Stomach (tissue), 4 donors: ENCODE data around the gene BID.

Experiments
- POLR2A ChIP-seq, 4 donors: fragments of 450-650 bp; IDR thresholded peaks; one replicate each; pipeline ENCODE4 v1.6.1; 2016; ENCODE audit warnings: antibody characterized with exemption in 4 of 4, control low read depth in 2 of 4, mild to moderate bottlenecking in 1 of 4, moderate library complexity in 1 of 4
- POLR2AphosphoS5 ChIP-seq, 3 donors: sonication (generic); formaldehyde crosslinking; IDR thresholded peaks; one replicate each; pipeline ENCODE4 v1.6.1; 2016; ENCODE audit warnings: antibody characterized with exemption in 3 of 3
- TF ChIP-seq, protein P1 (sequence below), 7 experiments: fragments of 450-650 bp in 4 of 7; fragments of 200-600 bp in 3 of 7; sonication (generic) in 3 of 7; IDR thresholded peaks; one replicate each; pipeline ENCODE4 v1.5.1; 2016 to 2019; ENCODE audit warnings: antibody characterized with exemption in 7 of 7, control low read depth in 2 of 7, mild to moderate bottlenecking in 1 of 7

DNA sequence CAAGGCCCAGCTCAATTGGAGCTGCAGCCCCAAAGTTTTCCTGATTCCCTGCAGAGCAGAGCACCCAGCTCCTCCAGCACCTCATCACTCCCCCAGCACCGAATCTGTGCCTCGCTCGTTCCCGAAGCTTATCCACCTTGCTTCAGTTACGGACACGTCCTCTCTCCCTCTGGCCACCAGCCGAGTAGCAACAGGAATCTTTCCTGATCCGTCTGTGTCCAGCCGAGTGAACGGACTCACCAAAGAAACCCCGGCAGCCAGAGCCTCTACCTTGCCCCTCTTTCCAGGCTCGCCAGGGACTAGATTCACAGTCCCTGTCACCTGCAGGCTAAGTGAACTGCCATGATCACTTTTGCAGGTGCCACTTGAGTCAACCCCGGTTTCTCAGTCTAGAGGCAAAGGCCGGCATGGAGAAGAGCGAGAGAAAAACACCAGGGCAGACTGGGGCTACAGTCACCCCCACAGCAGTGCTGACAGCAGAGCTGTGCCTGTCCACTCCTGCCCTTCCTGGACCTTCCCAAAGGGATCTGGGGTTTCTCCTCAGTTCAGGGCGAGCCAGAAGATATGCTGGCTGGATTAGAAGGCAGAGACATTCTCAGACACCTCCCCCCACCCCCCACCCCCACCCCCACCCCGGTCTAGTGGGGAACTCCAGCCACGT lies 32.3 kb downstream of the BID start:
- no peak for TF ChIP-seq POLR2AphosphoS5 (IDR thresholded peaks at IDR 0.05)
- TF ChIP-seq, protein P1, sequence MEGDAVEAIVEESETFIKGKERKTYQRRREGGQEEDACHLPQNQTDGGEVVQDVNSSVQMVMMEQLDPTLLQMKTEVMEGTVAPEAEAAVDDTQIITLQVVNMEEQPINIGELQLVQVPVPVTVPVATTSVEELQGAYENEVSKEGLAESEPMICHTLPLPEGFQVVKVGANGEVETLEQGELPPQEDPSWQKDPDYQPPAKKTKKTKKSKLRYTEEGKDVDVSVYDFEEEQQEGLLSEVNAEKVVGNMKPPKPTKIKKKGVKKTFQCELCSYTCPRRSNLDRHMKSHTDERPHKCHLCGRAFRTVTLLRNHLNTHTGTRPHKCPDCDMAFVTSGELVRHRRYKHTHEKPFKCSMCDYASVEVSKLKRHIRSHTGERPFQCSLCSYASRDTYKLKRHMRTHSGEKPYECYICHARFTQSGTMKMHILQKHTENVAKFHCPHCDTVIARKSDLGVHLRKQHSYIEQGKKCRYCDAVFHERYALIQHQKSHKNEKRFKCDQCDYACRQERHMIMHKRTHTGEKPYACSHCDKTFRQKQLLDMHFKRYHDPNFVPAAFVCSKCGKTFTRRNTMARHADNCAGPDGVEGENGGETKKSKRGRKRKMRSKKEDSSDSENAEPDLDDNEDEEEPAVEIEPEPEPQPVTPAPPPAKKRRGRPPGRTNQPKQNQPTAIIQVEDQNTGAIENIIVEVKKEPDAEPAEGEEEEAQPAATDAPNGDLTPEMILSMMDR (IDR thresholded peaks at IDR 0.05), result no peak
- TF ChIP-seq POLR2A (IDR thresholded peaks at IDR 0.05), result no peak
